ENCODE measurements around the gene NDUFC2.

DNA sequence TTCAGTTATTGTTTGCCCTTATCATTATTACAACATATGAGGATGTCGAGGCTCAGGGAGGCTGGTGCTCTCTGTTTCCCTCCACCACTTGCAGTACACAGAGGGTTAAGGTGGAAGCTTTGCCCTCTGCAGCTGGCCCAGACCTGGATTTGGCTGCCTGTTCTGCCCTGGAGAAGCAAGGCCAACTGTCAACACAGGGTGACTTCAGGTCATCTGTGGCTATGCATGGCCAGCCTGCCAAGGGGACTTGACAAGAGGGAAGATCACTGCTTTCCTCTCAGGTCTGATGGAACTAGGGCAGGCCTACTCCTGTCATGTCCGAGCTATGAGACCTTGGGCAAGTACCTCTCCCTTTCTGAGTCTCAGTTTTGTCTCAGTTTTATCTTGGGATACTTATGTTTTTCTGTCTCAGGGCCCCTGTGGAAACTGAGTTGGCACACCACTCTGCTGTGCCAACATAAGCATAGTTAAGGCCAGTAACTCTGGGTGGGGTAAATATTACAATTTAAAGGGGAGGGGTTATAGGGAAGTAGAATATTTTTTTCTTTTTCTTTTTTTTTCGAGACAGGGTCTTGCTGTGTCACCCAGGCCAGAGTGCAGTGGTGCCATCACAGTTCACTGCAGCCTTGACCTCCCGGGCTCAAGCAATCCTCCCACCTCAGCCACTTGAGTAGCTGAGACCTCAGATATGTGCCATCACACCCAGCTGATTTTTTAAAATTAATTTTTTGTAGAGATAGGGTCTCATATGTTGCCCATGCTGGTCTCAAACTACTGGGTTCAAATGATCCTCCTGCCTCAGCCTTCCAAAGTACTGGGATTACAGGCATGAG lies 18.4 kb downstream of the NDUFC2 start:
- TF ChIP-seq, protein P1, sequence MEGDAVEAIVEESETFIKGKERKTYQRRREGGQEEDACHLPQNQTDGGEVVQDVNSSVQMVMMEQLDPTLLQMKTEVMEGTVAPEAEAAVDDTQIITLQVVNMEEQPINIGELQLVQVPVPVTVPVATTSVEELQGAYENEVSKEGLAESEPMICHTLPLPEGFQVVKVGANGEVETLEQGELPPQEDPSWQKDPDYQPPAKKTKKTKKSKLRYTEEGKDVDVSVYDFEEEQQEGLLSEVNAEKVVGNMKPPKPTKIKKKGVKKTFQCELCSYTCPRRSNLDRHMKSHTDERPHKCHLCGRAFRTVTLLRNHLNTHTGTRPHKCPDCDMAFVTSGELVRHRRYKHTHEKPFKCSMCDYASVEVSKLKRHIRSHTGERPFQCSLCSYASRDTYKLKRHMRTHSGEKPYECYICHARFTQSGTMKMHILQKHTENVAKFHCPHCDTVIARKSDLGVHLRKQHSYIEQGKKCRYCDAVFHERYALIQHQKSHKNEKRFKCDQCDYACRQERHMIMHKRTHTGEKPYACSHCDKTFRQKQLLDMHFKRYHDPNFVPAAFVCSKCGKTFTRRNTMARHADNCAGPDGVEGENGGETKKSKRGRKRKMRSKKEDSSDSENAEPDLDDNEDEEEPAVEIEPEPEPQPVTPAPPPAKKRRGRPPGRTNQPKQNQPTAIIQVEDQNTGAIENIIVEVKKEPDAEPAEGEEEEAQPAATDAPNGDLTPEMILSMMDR (IDR thresholded peaks at IDR 0.05): no peak
- no peak for TF ChIP-seq POLR2A (IDR thresholded peaks at IDR 0.05)
